HEK293 (cell line): Measurements from ENCODE around the gene TMEM200A.

Source experiments
- CTCF ChIP-seq: fragments of 450-650 bp; formaldehyde crosslinking; IDR thresholded peaks from 2 replicates; pipeline ENCODE4 v1.5.1; 2016; ENCODE audit warnings: missing biosample characterization, missing genetic modification characterization
- PRDM2 ChIP-seq: fragments of 450-650 bp; formaldehyde crosslinking; IDR thresholded peaks from 2 replicates; pipeline ENCODE4 v1.5.1; 2016; ENCODE audit warnings: missing biosample characterization, missing genetic modification characterization, borderline replicate concordance
- SALL2 ChIP-seq: fragments of 450-650 bp; formaldehyde crosslinking; IDR thresholded peaks from 2 replicates; pipeline ENCODE4 v1.5.0; 2017; ENCODE audit warnings: missing biosample characterization, mild to moderate bottlenecking, missing genetic modification characterization, borderline replicate concordance
- YY1 ChIP-seq: fragments of 450-650 bp; formaldehyde crosslinking; IDR thresholded peaks from 2 replicates; pipeline ENCODE4 v1.5.1; 2018; ENCODE audit warnings: missing biosample characterization, missing genetic modification characterization
- ZBTB21 ChIP-seq: fragments of 450-650 bp; formaldehyde crosslinking; IDR thresholded peaks from 2 replicates; pipeline ENCODE4 v1.5.1; 2017; ENCODE audit warnings: missing biosample characterization, missing genetic modification characterization
- ZFP69B ChIP-seq: fragments of 450-650 bp; formaldehyde crosslinking; IDR thresholded peaks from 2 replicates; pipeline ENCODE4 v1.5.1; 2016; ENCODE audit warnings: missing biosample characterization, missing genetic modification characterization
- ZNF19 ChIP-seq: fragments of 450-650 bp; formaldehyde crosslinking; IDR thresholded peaks from 2 replicates; pipeline ENCODE4; 2016; ENCODE audit warnings: missing biosample characterization, missing genetic modification characterization, low read depth
- ZNF335 ChIP-seq: fragments of 450-650 bp; formaldehyde crosslinking; conservative IDR thresholded peaks from 2 replicates; pipeline ENCODE4 v1.5.1; 2016; ENCODE audit warnings: missing biosample characterization, missing genetic modification characterization
- ZNF654 ChIP-seq: fragments of 450-650 bp; formaldehyde crosslinking; IDR thresholded peaks from 2 replicates; pipeline ENCODE4 v1.5.1; 2016; ENCODE audit warnings: low read depth, missing biosample characterization, missing genetic modification characterization

GRCh38 chr6:130368576-130368975 lies 2.8 kb downstream of the TMEM200A start:
- TF ChIP-seq YY1 (tag by site-specific recombination), result no peak
- no peak for TF ChIP-seq CTCF (tag by site-specific recombination)
- TF ChIP-seq ZBTB21 (tag by site-specific recombination), result no peak
- no peak for TF ChIP-seq ZNF654 (tag by site-specific recombination)
- no peak for TF ChIP-seq ZNF335
- TF ChIP-seq ZNF19 (tag by site-specific recombination), result no peak
- TF ChIP-seq ZFP69B (tag by site-specific recombination), result no peak
- TF ChIP-seq PRDM2 (tag by site-specific recombination), result no peak
- TF ChIP-seq SALL2 (tag by site-specific recombination), result no peak
